ENCODE measurements around the gene GIPC2. TPM values are rescaled to one million over a fixed set of nuclear protein-coding genes. Genes with fewer than 3 reads are reported as not detected.

GIPC2 gene
- total and polyA plus RNA-seq, 2 donors (not counting 1 experiment from before 2014, with no cell fraction given): not detected

GRCh38 chr1:78068681-78069283 is 23.0 kb downstream of the GIPC2 start:
- 100% methylated on average over 1 of the region's 3 CpGs for WGBS (ENCODE audit: insufficient coverage)
- Histone ChIP-seq H3K9ac (ENCODE audit: low read length) (no peak overlapping the region), H3K4me2 (replicated peaks; ENCODE audit: low read depth, low read length, poor library complexity, severe bottlenecking) (no peak overlapping the region), H3K4me1 (ENCODE audit: control insufficient read depth in 2 of 2, insufficient read depth in 2 of 2, low read length in 2 of 2) (no peaks in the 10 kb centered on the region), H3K4me3 (ENCODE audit: control extremely low read depth in 1 of 5, extremely low read depth in 1 of 5, insufficient read depth in 1 of 5, low read depth in 2 of 5, low read length in 4 of 5) (no peak overlapping the region), H2AFZ (ENCODE audit: insufficient read depth, low read depth, low read length, poor library complexity, severe bottlenecking) (no peak overlapping the region), H3K27ac (ENCODE audit: low read length in 2 of 2) (no peak overlapping the region), H4K20me1 (ENCODE audit: control insufficient read depth, insufficient read depth, low read length, poor library complexity, severe bottlenecking) (no peaks in the 10 kb centered on the region), H3K36me3 (replicated peaks in 1 of 2; ENCODE audit: control extremely low read depth in 1 of 2, control insufficient read depth in 1 of 2, extremely low read depth in 1 of 2, insufficient read depth in 2 of 2, low read length in 1 of 2) (no peaks in the 10 kb centered on the region), H3K9me3 (ENCODE audit: control extremely low read depth in 1 of 3, control insufficient read depth in 2 of 3, insufficient read depth in 1 of 3, low read length in 2 of 3) (no peaks in the 10 kb centered on the region), H3K27me3 (replicated peaks in 1 of 4; ENCODE audit: control extremely low read depth in 1 of 4, control insufficient read depth in 3 of 4, insufficient read depth in 4 of 4, low read length in 3 of 4) (peaks cover 0 to 8% (median 1%) of the 10 kb centered on the region in 4 experiments), H3K79me2 (ENCODE audit: control insufficient read depth, insufficient read depth, low read length) (no peaks in the 10 kb centered on the region)
- ChIA-PET POLR2A (no interaction called here), CTCF (no interaction called here)
- Mint-ChIP-seq H3K4me3 (no peak overlapping the region), H3K27me3 (peaks cover 26% of the 10 kb centered on the region), H3K4me1 (no peaks in the 10 kb centered on the region), H3K9me3 (ENCODE audit: insufficient read depth) (no peaks in the 10 kb centered on the region), H3K27ac (no peak overlapping the region)
- ATAC-seq (ENCODE audit: low read depth): no peak
- TF ChIP-seq EZH2 (IDR thresholded peaks at IDR 0.05; ENCODE audit: borderline replicate concordance, insufficient read depth, low read depth, low read length, poor library complexity, severe bottlenecking) (no peak), CTCF (IDR thresholded peaks at IDR 0.05) (no peak)
- DNase-seq: no peak
- intact Hi-C loops (cut with micrococcal nuclease): no loop called here

GRCh38 chr1:78069784-78070183 is 24.0 kb downstream of the GIPC2 start:
- H3K9me3 Mint-ChIP-seq (ENCODE audit: insufficient read depth): no peaks in the 10 kb centered on the region
- POLR2A ChIA-PET: no interaction called here
- H3K4me3 Mint-ChIP-seq: no peak overlapping the region
- H3K9ac ChIP-seq (ENCODE audit: low read length): no peak overlapping the region
- CTCF ChIA-PET: no interaction called here
- H3K79me2 ChIP-seq (ENCODE audit: control insufficient read depth, insufficient read depth, low read length): no peaks in the 10 kb centered on the region
- no peaks in the 10 kb centered on the region for H3K9me3 ChIP-seq (ENCODE audit: control extremely low read depth in 1 of 3, control insufficient read depth in 2 of 3, insufficient read depth in 1 of 3, low read length in 2 of 3)
- ATAC-seq (ENCODE audit: low read depth) (no peak), DNase-seq (no peak)
- no peak overlapping the region for H3K4me3 ChIP-seq (ENCODE audit: control extremely low read depth in 1 of 5, extremely low read depth in 1 of 5, insufficient read depth in 1 of 5, low read depth in 2 of 5, low read length in 4 of 5)
- H4K20me1 ChIP-seq (ENCODE audit: control insufficient read depth, insufficient read depth, low read length, poor library complexity, severe bottlenecking): no peaks in the 10 kb centered on the region
- no peaks in the 10 kb centered on the region for H3K4me1 Mint-ChIP-seq
- peaks cover 21% of the 10 kb centered on the region for H3K27me3 Mint-ChIP-seq
- H3K27me3 ChIP-seq (replicated peaks in 1 of 4; ENCODE audit: control extremely low read depth in 1 of 4, control insufficient read depth in 3 of 4, insufficient read depth in 4 of 4, low read length in 3 of 4): peaks cover 0 to 8% (median 1%) of the 10 kb centered on the region in 4 experiments
- WGBS (ENCODE audit: insufficient coverage): no CpG with 5 or more reads among the region's 2 CpGs
- no peak overlapping the region for H3K4me2 ChIP-seq (replicated peaks; ENCODE audit: low read depth, low read length, poor library complexity, severe bottlenecking)
- H3K27ac ChIP-seq (ENCODE audit: low read length in 2 of 2): no peak overlapping the region
- TF ChIP-seq EZH2 (IDR thresholded peaks at IDR 0.05; ENCODE audit: borderline replicate concordance, insufficient read depth, low read depth, low read length, poor library complexity, severe bottlenecking) (no peak), CTCF (IDR thresholded peaks at IDR 0.05) (no peak)
- intact Hi-C loops (cut with micrococcal nuclease): no loop called here
- no peak overlapping the region for H2AFZ ChIP-seq (ENCODE audit: insufficient read depth, low read depth, low read length, poor library complexity, severe bottlenecking)
- no peak overlapping the region for H3K27ac Mint-ChIP-seq
- H3K4me1 ChIP-seq (ENCODE audit: control insufficient read depth in 2 of 2, insufficient read depth in 2 of 2, low read length in 2 of 2): no peaks in the 10 kb centered on the region
- H3K36me3 ChIP-seq (replicated peaks in 1 of 2; ENCODE audit: control extremely low read depth in 1 of 2, control insufficient read depth in 1 of 2, extremely low read depth in 1 of 2, insufficient read depth in 2 of 2, low read length in 1 of 2): no peaks in the 10 kb centered on the region

All from B cell (primary cell).